Midbrain (tissue), 1 donor: ENCODE data around the gene TSPAN6.

Source experiments
- DNase-seq: peaks from one replicate; lab custom pipeline; 2025; lab: John Stamatoyannopoulos, UW

The TSPAN6 gene

GRCh38 chrX:100647739-100648138 is 11.1 kb upstream of the TSPAN6 start:
- DNase-seq: no peak

- no peak for DNase-seq
These were observed 10.5 kb upstream of the TSPAN6 start for GRCh38 chrX:100647095-100647494.

- no peak for DNase-seq
These were observed 8.5 kb upstream of the TSPAN6 start for GRCh38 chrX:100645106-100645505.

- no peak for DNase-seq
These were observed 7.6 kb upstream of the TSPAN6 start, which contains the start of gene SRPX2 for GRCh38 chrX:100643956-100644860. Gene SRPX2 (plus strand): TSS chrX:100644199. CDS start chrX:100646323, 2,124 bp downstream.

- DNase-seq: no peak
These were observed 6.6 kb upstream of the TSPAN6 start for GRCh38 chrX:100643212-100643611.

GRCh38 chrX:100642290-100642689 is 5.7 kb upstream of the TSPAN6 start:
- no peak for DNase-seq

- no peak for DNase-seq
These were observed 651 bp downstream of the TSPAN6 start for GRCh38 chrX:100635989-100636320.

GRCh38 chrX:100635040-100635439 is 1.6 kb downstream of the TSPAN6 start:
- DNase-seq: no peak

GRCh38 chrX:100625985-100626491 is 10.6 kb downstream of the TSPAN6 start:
- DNase-seq: no peak

GRCh38 chrX:100623001-100623400 is 13.6 kb downstream of the TSPAN6 start:
- no peak for DNase-seq

- DNase-seq: no peak
These were observed 21.6 kb downstream of the TSPAN6 start for GRCh38 chrX:100615005-100615404.

GRCh38 chrX:100611951-100612350 is 24.7 kb downstream of the TSPAN6 start:
- no peak for DNase-seq

- no peak for DNase-seq
These were observed 27.0 kb downstream of the TSPAN6 start for GRCh38 chrX:100609591-100609990.

- DNase-seq: no peak
These were observed 29.9 kb downstream of the TSPAN6 start for GRCh38 chrX:100606753-100607152.

GRCh38 chrX:100600758-100601157 is 35.8 kb downstream of the TSPAN6 start:
- DNase-seq: no peak

GRCh38 chrX:100600340-100600739 is 36.3 kb downstream of the TSPAN6 start:
- DNase-seq: no peak

GRCh38 chrX:100599456-100599855 is 37.1 kb downstream of the TSPAN6 start:
- DNase-seq: no peak

- DNase-seq: no peak
These were observed 40.0 kb downstream of the TSPAN6 start for GRCh38 chrX:100596601-100597000.

- DNase-seq: no peak
These were observed 43.0 kb downstream of the TSPAN6 start for GRCh38 chrX:100593581-100593980.

- no peak for DNase-seq
These were observed 43.5 kb downstream of the TSPAN6 start for GRCh38 chrX:100593126-100593525.

GRCh38 chrX:100591256-100592051 is 45.2 kb downstream of the TSPAN6 start:
- no peak for DNase-seq

GRCh38 chrX:100587861-100588260 is 48.7 kb downstream of the TSPAN6 start:
- no peak for DNase-seq

- no peak for DNase-seq
These were observed 49.9 kb downstream of the TSPAN6 start for GRCh38 chrX:100586747-100587146.
